OCI-LY3 (cell line): ENCODE data around the gene WFS1.

ENCODE experiments used
- EZH2phosphoT487 ChIP-seq: fragments of 200-600 bp; shearing (Covaris generic); IDR thresholded peaks from 2 replicates; pipeline ENCODE4 v1.6.1; 2018; ENCODE audit warnings: antibody characterized with exemption, mixed run types, low read depth
- TF ChIP-seq, protein P1 (sequence below): fragments of 200-600, 300-600 bp; sonication (generic); IDR thresholded peaks from 2 replicates; pipeline ENCODE4 v1.5.1; 2014; ENCODE audit warnings: antibody characterized with exemption, low read length, low read depth

DNA sequence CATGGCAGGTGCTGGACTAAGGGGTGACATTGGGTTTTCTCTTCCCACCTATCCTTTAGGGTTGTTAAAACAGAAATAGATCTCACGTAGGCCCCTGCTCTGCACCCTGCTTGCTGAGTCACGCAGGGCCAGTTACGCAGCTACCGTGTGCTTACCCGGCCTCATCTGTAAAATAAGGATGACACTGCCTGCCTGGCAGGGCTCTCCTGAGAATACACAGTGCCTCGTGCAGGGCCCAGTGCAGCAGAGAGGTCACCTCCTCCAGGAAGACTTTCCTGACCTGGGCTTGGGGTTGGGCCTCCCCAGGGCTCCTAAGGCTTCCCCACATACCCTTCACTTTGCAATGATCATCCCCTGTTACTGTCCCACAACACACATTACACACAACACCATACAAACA lies 35.7 kb upstream of the WFS1 start:
- TF ChIP-seq, protein P1, sequence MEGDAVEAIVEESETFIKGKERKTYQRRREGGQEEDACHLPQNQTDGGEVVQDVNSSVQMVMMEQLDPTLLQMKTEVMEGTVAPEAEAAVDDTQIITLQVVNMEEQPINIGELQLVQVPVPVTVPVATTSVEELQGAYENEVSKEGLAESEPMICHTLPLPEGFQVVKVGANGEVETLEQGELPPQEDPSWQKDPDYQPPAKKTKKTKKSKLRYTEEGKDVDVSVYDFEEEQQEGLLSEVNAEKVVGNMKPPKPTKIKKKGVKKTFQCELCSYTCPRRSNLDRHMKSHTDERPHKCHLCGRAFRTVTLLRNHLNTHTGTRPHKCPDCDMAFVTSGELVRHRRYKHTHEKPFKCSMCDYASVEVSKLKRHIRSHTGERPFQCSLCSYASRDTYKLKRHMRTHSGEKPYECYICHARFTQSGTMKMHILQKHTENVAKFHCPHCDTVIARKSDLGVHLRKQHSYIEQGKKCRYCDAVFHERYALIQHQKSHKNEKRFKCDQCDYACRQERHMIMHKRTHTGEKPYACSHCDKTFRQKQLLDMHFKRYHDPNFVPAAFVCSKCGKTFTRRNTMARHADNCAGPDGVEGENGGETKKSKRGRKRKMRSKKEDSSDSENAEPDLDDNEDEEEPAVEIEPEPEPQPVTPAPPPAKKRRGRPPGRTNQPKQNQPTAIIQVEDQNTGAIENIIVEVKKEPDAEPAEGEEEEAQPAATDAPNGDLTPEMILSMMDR: no peak
- TF ChIP-seq EZH2phosphoT487: no peak
